GM12878 (cell line): ENCODE results near the gene NUDT22. TPM values are rescaled to one million over a fixed set of nuclear protein-coding genes. Genes with fewer than 3 reads are reported as not detected.
A peak's percentile ranks its signal among the peaks of the same experiment; 100 is the strongest.

ENCODE experiments used
- ATF7 ChIP-seq: fragments of 450-650 bp; IDR thresholded peaks from 2 replicates; pipeline ENCODE4 v1.6.1; 2016; ENCODE audit warnings: low read depth, mild to moderate bottlenecking
- BRCA1 ChIP-seq: IDR thresholded peaks from 2 replicates; pipeline ENCODE4 v1.6.1; 2011; ENCODE audit warnings: low read depth, low read length, improper control_type of control experiment
- CHD1 ChIP-seq: IDR thresholded peaks from 2 replicates; pipeline ENCODE4 v1.6.1; 2012; ENCODE audit warnings: low read depth, low read length, improper control_type of control experiment
- CHD2 ChIP-seq: IDR thresholded peaks from 2 replicates; pipeline ENCODE4 v1.6.1; 2011; ENCODE audit warnings: low read depth, low read length, improper control_type of control experiment, borderline replicate concordance
- CREM ChIP-seq: IDR thresholded peaks from 2 replicates; pipeline ENCODE4 v1.6.1; 2014; ENCODE audit warnings: antibody characterized with exemption, low read depth
- DPF2 ChIP-seq: fragments of 450-650 bp; IDR thresholded peaks from 2 replicates; pipeline ENCODE4 v1.6.1; 2017; ENCODE audit warnings: mild to moderate bottlenecking
- E4F1 ChIP-seq: fragments of 450-650 bp; IDR thresholded peaks from 2 replicates; pipeline ENCODE4 v1.6.1; 2018; ENCODE audit warnings: borderline replicate concordance, mild to moderate bottlenecking; ENCODE audit not compliant: partially characterized antibody
- HSF1 ChIP-seq: fragments of 150-350 bp; IDR thresholded peaks from 2 replicates; pipeline ENCODE4 v1.6.1; 2014; ENCODE audit warnings: mild to moderate bottlenecking, low read depth, low read length
- IRF5 ChIP-seq: fragments of 450-650 bp; IDR thresholded peaks from 2 replicates; pipeline ENCODE4 v1.6.1; 2017; ENCODE audit warnings: borderline replicate concordance
- LARP7 ChIP-seq: fragments of 450-650 bp; IDR thresholded peaks from 2 replicates; pipeline ENCODE4 v1.6.1; 2017; ENCODE audit warnings: mild to moderate bottlenecking
- NBN ChIP-seq: fragments of 450-650 bp; IDR thresholded peaks from 2 replicates; pipeline ENCODE4 v1.6.1; 2016
- NR2C1 ChIP-seq: fragments of 450-650 bp; IDR thresholded peaks from 2 replicates; pipeline ENCODE4 v1.6.1; 2017; ENCODE audit warnings: antibody characterized with exemption, mild to moderate bottlenecking, moderate library complexity
- PRDM15 ChIP-seq: fragments of 450-650 bp; formaldehyde crosslinking; IDR thresholded peaks from 2 replicates; pipeline ENCODE4 v1.4.0; 2020; ENCODE audit warnings: mild to moderate bottlenecking, moderate library complexity
- SP1 ChIP-seq: IDR thresholded peaks from one replicate; pipeline ENCODE4 v1.6.1; 2011; ENCODE audit warnings: low read depth, low read length
- STAT3 ChIP-seq: IDR thresholded peaks from 2 replicates; pipeline ENCODE4 v1.6.1; 2011; ENCODE audit warnings: low read depth, low read length, improper control_type of control experiment
- ZBTB40 ChIP-seq: fragments of 450-650 bp; IDR thresholded peaks from 2 replicates; pipeline ENCODE4 v1.6.1; 2016; ENCODE audit warnings: mild to moderate bottlenecking, moderate library complexity, borderline replicate concordance
- polyA plus RNA-seq, 11 experiments: library from polyadenylated mRNA; depleted of rRNA in 4 of 11; unstranded in 6 of 11; stranded (reverse) in 5 of 11; fragments of >200 nt; fragmentation: Nextera tagmentation in 4 of 11; fragmentation: Illumina TruSeq in 1 of 11; extraction: Ambion mirVana in 4 of 11; extraction: Trizol in 1 of 11; gene quantifications; 1 replicate in 1 of 11; 2 replicates in 10 of 11; pipeline versions ENCODE4 v1.2.1 to v1.2.3, GENCODE V29; 2011 to 2016; ENCODE audit warnings: inconsistent platforms in 2 of 11, missing spikeins in 2 of 11, low read depth in 1 of 11
- total RNA-seq, 4 experiments: library from RNA; depleted of rRNA in 3 of 4; stranded (reverse); fragments of >200 nt in 3 of 4; fragmentation: Illumina TruSeq in 1 of 4; extraction: Trizol in 1 of 4; gene quantifications; 2 replicates each; pipeline versions ENCODE4 v1.2.1 to v1.2.3, GENCODE V29; 2013 to 2021

NUDT22 gene
- total and polyA plus RNA-seq, 10 of the 15 experiments (the other 5 are each of a cell fraction or from before 2014, with no cell fraction given): 6.7 to 115 (median 64.7) TPM

- TF ChIP-seq PRDM15 (CRISPR knock-in tag) (no peak), LARP7 (no peak), NR2C1 (peak; percentile 8; the same call in 1 of the 2 replicates), E4F1 (peak; percentile 88), ATF7 (peak; percentile 72), IRF5 (no peak), NBN (no peak), DPF2 (peak; percentile 100), BRCA1 (no peak), SP1 (peak; percentile 98), ZBTB40 (peak; percentile 84; the same call in 1 of the 2 replicates), CREM (0 out of 2 replicates have a peak, but pooled peaks have one; percentile 56), HSF1 (peak; percentile 99), CHD1 (no peak), CHD2 (peak; percentile 98), STAT3 (no peak)
These were observed 40.2 kb upstream of the NUDT22 start, which contains the start of gene STIP1 (continued) for GRCh38 chr11:64185693-64186491.
